K562 (cell line): ENCODE data around the gene PKLR. TPM values are rescaled to one million over a fixed set of nuclear protein-coding genes. Genes with fewer than 3 reads are reported as not detected.

Experiments
- EHMT2 ChIP-seq: fragments of 450-650 bp; IDR thresholded peaks from 2 replicates; pipeline ENCODE4 v1.6.1; 2018; ENCODE audit warnings: antibody characterized with exemption
- ELF4 ChIP-seq: fragments of 450-650 bp; formaldehyde crosslinking; IDR thresholded peaks from 2 replicates; pipeline ENCODE4 v1.4.0; 2022; ENCODE audit warnings: missing genetic modification characterization
- ETS2 ChIP-seq: IDR thresholded peaks from 2 replicates; pipeline ENCODE4 v1.6.1; 2016; ENCODE audit warnings: borderline replicate concordance, missing genetic modification characterization, mild to moderate bottlenecking, moderate library complexity, missing compliant biosample characterization; ENCODE audit not compliant: poor library complexity, severe bottlenecking
- GATA2 ChIP-seq: sonication (generic); formaldehyde crosslinking; IDR thresholded peaks from 2 replicates; pipeline ENCODE4 v1.4.0; 2020; ENCODE audit warnings: mild to moderate bottlenecking, missing genetic modification reagents
- GATAD2A ChIP-seq: fragments of 450-650 bp; IDR thresholded peaks from 2 replicates; pipeline ENCODE4 v1.6.1; 2017
- GMEB1 ChIP-seq: fragments of 250-450 bp; sonication (Bioruptor Pico); IDR thresholded peaks from 2 replicates; pipeline ENCODE4 v1.4.0; 2020; ENCODE audit warnings: mild to moderate bottlenecking
- HMGN3 ChIP-seq: IDR thresholded peaks from 2 replicates; pipeline ENCODE4 v1.6.1; 2011; ENCODE audit warnings: borderline replicate concordance, low read depth, mild to moderate bottlenecking, mixed read lengths, low read length; ENCODE audit not compliant: insufficient read length; ENCODE audit errors: extremely low read depth
- KHSRP ChIP-seq: fragments of 450-650 bp; IDR thresholded peaks from 2 replicates; pipeline ENCODE4 v1.6.1; 2017
- MXI1 ChIP-seq: IDR thresholded peaks from 2 replicates; pipeline ENCODE4 v1.6.1; 2011; ENCODE audit warnings: low read depth, mild to moderate bottlenecking, improper control_type of control experiment, low read length
- NCOA1 ChIP-seq: fragments of 450-650 bp; IDR thresholded peaks from 2 replicates; pipeline ENCODE4 v1.6.1; 2016; ENCODE audit warnings: low read depth
- NR3C1 ChIP-seq: sonication (generic); formaldehyde crosslinking; IDR thresholded peaks from 2 replicates; pipeline ENCODE4 v1.8.1; 2022; ENCODE audit warnings: missing genetic modification reagents
- NUFIP1 ChIP-seq: fragments of 450-650 bp; IDR thresholded peaks from 2 replicates; pipeline ENCODE4 v1.6.1; 2018; ENCODE audit not compliant: partially characterized antibody
- PHF8 ChIP-seq: fragments of 200-600 bp; sonication (generic); IDR thresholded peaks from 2 replicates; pipeline ENCODE4 v1.6.1; 2012; ENCODE audit warnings: mixed run types, mild to moderate bottlenecking, inconsistent platforms, low read length, moderate library complexity, borderline replicate concordance
- POLR2AphosphoS5 ChIP-seq: IDR thresholded peaks from 2 replicates; pipeline ENCODE4 v1.6.1; 2011; ENCODE audit warnings: mild to moderate bottlenecking, low read depth, low read length, moderate library complexity; ENCODE audit not compliant: control insufficient read depth, insufficient read depth
- SAFB ChIP-seq: fragments of 200-400 bp; formaldehyde crosslinking; IDR thresholded peaks from 2 replicates; pipeline ENCODE4 v1.6.1; 2017; ENCODE audit warnings: low read depth, low read length, borderline replicate concordance
- SIX5 ChIP-seq, 2 experiments: IDR thresholded peaks; 2 replicates each; pipeline ENCODE4 v1.6.1; 2011; ENCODE audit warnings: low read length in 2 of 2, borderline replicate concordance in 1 of 2, low read depth in 1 of 2, mild to moderate bottlenecking in 1 of 2, moderate library complexity in 1 of 2; ENCODE audit not compliant: insufficient read depth in 1 of 2
- SNIP1 ChIP-seq: fragments of 450-650 bp; IDR thresholded peaks from 2 replicates; pipeline ENCODE4 v1.7.1; 2017; ENCODE audit warnings: low read depth, mild to moderate bottlenecking
- SRF ChIP-seq, 2 experiments: fragments of 250-450, 450-650 bp in 1 of 2; sonication (Bioruptor Pico) in 1 of 2; sonication (generic) in 1 of 2; formaldehyde crosslinking; IDR thresholded peaks; 2 replicates each; pipeline versions ENCODE4 v1.5.0 to v1.5.1; 2020 to 2022; ENCODE audit warnings: mild to moderate bottlenecking in 1 of 2, missing genetic modification reagents in 1 of 2
- TCF7L2 ChIP-seq: fragments of 150-350 bp; IDR thresholded peaks from 2 replicates; pipeline ENCODE4 v1.6.1; 2016; ENCODE audit warnings: low read depth, mild to moderate bottlenecking, low read length, moderate library complexity
- USF1 ChIP-seq: sonication (generic); formaldehyde crosslinking; IDR thresholded peaks from 2 replicates; pipeline ENCODE4 v1.9.0; 2022; ENCODE audit warnings: mild to moderate bottlenecking, missing genetic modification reagents
- WHSC1 ChIP-seq: IDR thresholded peaks from one replicate; pipeline ENCODE4 v1.6.1; 2012; ENCODE audit warnings: low read length, control low read depth, inconsistent platforms
- ZC3H4 ChIP-seq: sonication (generic); formaldehyde crosslinking; IDR thresholded peaks from 2 replicates; pipeline ENCODE4 v1.9.0; 2021; ENCODE audit warnings: missing genetic modification reagents, borderline replicate concordance
- ZNF12 ChIP-seq: sonication (generic); formaldehyde crosslinking; IDR thresholded peaks from 2 replicates; pipeline ENCODE4 v1.4.0; 2020; ENCODE audit warnings: mild to moderate bottlenecking, missing genetic modification reagents
- ZNF263 ChIP-seq: sonication (generic); formaldehyde crosslinking; IDR thresholded peaks from 2 replicates; pipeline ENCODE4 v1.8.0; 2022; ENCODE audit warnings: mild to moderate bottlenecking, missing genetic modification reagents, borderline replicate concordance
- ZNF696 ChIP-seq: fragments of 250-450 bp; sonication (Bioruptor Pico); conservative IDR thresholded peaks from 2 replicates; pipeline ENCODE4 v1.4.0; 2020; ENCODE audit warnings: mild to moderate bottlenecking, moderate library complexity
- polyA plus RNA-seq, 8 experiments: library from polyadenylated mRNA; depleted of rRNA in 4 of 8; stranded (reverse) in 5 of 8; unstranded in 3 of 8; fragments of >200 nt; fragmentation: Nextera tagmentation in 2 of 8; fragmentation: Illumina TruSeq in 1 of 8; extraction: Ambion mirVana in 2 of 8; extraction: Trizol in 1 of 8; gene quantifications; 2 replicates each; pipeline versions ENCODE4 v1.2.1 to v1.2.3, GENCODE V29; 2011 to 2014; ENCODE audit warnings: inconsistent platforms in 1 of 8, missing spikeins in 1 of 8
- total RNA-seq, 7 experiments: library from RNA; depleted of rRNA in 6 of 7; stranded (reverse); fragments of >200 nt in 6 of 7; fragmentation: Illumina TruSeq in 2 of 7; extraction: Trizol in 2 of 7; gene quantifications; 2 replicates each; pipeline versions ENCODE4 v1.2.1 to v1.2.3, GENCODE V29; 2011 to 2021; ENCODE audit warnings: low replicate concordance in 1 of 7
- TF ChIP-seq, protein P1 (sequence below): sonication (generic); formaldehyde crosslinking; IDR thresholded peaks from 2 replicates; pipeline ENCODE4 v1.8.0; 2022; ENCODE audit warnings: missing genetic modification reagents, mild to moderate bottlenecking, borderline replicate concordance
- TF ChIP-seq, protein P2 (sequence below): sonication (generic); formaldehyde crosslinking; IDR thresholded peaks from 2 replicates; pipeline ENCODE4 v1.8.0; 2022; ENCODE audit warnings: mild to moderate bottlenecking, missing genetic modification reagents

PKLR gene
- total and polyA plus RNA-seq, 9 of the 15 experiments (the other 6 are each of a cell fraction or from before 2014, with no cell fraction given) = 10.7 to 78.4 (median 38.2) TPM

DNA sequence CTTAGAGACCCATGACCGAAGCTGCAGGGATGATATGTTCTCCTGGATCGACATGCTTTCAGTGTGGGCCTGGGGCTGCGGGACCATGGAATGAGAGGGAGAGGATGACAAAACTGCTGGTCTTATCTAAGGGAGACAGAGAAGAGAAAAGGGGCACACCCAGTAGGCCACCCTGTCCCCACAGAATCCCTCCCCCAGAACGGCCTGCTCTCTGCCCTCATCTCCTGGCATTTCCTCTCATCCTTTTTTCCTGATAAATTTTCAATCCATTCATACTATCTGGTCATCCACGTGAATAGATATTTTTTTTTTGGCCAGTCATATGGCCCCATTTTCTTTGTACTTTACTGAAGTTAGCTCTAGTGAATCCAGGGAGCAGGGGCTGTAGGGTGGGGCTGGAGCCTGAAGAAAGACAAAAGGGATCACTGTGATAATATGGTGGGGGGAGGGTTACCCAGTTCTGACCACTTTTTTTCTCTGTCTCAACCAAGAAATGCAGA, at the start of gene PKLR (continued):
- TF ChIP-seq SRF (CRISPR knock-in tag; IDR thresholded peaks at IDR 0.05) (no peak), HMGN3 (no peak), GMEB1 (CRISPR knock-in tag) (no peak), PHF8 (peak; percentile 24; the same call in 1 of the 2 replicates), EHMT2 (no peak), NR3C1 (CRISPR knock-in tag) (no peak), SAFB (no peak), KHSRP (no peak), ZNF263 (CRISPR knock-in tag) (no peak), ELF4 (no peak), SIX5 (IDR thresholded peaks at IDR 0.05; ENCODE audit: borderline replicate concordance in 1 of 2, insufficient read depth in 1 of 2, low read depth in 1 of 2, low read length in 2 of 2) (no peak), GATA2 (no peak), POLR2AphosphoS5 (peak; percentile 45; the same call in 1 of the 2 replicates), ZNF696 (no peak), SNIP1 (no peak), ZC3H4 (no peak), NUFIP1 (no peak), NCOA1 (no peak), USF1 (CRISPR knock-in tag) (no peak), GATAD2A (0 out of 2 replicates have a peak, but pooled peaks have one; percentile 21), TCF7L2 (no peak), WHSC1 (no peak), ZNF12 (CRISPR knock-in tag) (no peak), ETS2 (tag) (no peak), MXI1 (no peak)
- TF ChIP-seq, protein P1, sequence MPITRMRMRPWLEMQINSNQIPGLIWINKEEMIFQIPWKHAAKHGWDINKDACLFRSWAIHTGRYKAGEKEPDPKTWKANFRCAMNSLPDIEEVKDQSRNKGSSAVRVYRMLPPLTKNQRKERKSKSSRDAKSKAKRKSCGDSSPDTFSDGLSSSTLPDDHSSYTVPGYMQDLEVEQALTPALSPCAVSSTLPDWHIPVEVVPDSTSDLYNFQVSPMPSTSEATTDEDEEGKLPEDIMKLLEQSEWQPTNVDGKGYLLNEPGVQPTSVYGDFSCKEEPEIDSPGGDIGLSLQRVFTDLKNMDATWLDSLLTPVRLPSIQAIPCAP = no peak
- TF ChIP-seq, protein P2, sequence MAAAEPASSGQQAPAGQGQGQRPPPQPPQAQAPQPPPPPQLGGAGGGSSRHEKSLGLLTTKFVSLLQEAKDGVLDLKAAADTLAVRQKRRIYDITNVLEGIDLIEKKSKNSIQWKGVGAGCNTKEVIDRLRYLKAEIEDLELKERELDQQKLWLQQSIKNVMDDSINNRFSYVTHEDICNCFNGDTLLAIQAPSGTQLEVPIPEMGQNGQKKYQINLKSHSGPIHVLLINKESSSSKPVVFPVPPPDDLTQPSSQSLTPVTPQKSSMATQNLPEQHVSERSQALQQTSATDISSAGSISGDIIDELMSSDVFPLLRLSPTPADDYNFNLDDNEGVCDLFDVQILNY (CRISPR knock-in tag) = no peak
